ENCODE data around the gene CD59. TPM values are rescaled to one million over a fixed set of nuclear protein-coding genes. Genes with fewer than 3 reads are reported as not detected.

Gene CD59
- total and polyA plus RNA-seq, 9 of the 15 experiments (the other 6 are each of a cell fraction or from before 2014, with no cell fraction given), result 38.1 to 338 (median 173) TPM

DNA sequence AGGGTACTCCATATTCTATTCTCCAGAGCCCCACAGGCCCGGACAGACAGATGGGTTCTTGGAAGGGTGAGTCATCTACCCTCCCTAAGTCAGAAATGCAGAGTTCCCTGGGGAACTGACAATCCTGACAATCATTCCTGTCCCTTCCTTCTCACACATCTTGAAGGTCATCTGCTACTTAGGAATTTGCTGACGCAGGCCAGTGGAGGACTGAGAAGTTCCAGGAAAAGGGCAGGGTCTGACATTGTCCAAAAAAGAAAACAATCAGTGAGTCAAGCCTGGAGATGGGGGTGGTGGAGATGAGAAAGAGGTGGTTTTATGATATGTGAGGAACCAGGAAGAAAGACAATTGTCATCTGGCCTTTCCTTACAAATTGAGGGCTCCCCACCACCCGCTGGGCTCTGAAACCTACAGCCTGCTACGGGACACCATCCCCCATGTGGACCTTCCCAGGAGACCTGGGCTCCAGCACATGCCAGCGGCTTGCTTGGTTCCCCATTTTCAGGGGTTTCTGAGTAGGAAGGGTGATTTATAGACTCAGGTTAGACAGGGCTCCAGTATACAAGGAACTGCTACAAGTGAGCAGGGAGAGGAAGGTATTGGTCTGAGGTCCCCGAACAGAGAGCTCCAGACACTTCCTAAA is 12.9 kb downstream of the CD59 start (continued):
- peak; percentile 38; the same call in 1 of the 2 replicates for TF ChIP-seq HLTF (IDR thresholded peaks at IDR 0.05)
- TF ChIP-seq, protein P1, sequence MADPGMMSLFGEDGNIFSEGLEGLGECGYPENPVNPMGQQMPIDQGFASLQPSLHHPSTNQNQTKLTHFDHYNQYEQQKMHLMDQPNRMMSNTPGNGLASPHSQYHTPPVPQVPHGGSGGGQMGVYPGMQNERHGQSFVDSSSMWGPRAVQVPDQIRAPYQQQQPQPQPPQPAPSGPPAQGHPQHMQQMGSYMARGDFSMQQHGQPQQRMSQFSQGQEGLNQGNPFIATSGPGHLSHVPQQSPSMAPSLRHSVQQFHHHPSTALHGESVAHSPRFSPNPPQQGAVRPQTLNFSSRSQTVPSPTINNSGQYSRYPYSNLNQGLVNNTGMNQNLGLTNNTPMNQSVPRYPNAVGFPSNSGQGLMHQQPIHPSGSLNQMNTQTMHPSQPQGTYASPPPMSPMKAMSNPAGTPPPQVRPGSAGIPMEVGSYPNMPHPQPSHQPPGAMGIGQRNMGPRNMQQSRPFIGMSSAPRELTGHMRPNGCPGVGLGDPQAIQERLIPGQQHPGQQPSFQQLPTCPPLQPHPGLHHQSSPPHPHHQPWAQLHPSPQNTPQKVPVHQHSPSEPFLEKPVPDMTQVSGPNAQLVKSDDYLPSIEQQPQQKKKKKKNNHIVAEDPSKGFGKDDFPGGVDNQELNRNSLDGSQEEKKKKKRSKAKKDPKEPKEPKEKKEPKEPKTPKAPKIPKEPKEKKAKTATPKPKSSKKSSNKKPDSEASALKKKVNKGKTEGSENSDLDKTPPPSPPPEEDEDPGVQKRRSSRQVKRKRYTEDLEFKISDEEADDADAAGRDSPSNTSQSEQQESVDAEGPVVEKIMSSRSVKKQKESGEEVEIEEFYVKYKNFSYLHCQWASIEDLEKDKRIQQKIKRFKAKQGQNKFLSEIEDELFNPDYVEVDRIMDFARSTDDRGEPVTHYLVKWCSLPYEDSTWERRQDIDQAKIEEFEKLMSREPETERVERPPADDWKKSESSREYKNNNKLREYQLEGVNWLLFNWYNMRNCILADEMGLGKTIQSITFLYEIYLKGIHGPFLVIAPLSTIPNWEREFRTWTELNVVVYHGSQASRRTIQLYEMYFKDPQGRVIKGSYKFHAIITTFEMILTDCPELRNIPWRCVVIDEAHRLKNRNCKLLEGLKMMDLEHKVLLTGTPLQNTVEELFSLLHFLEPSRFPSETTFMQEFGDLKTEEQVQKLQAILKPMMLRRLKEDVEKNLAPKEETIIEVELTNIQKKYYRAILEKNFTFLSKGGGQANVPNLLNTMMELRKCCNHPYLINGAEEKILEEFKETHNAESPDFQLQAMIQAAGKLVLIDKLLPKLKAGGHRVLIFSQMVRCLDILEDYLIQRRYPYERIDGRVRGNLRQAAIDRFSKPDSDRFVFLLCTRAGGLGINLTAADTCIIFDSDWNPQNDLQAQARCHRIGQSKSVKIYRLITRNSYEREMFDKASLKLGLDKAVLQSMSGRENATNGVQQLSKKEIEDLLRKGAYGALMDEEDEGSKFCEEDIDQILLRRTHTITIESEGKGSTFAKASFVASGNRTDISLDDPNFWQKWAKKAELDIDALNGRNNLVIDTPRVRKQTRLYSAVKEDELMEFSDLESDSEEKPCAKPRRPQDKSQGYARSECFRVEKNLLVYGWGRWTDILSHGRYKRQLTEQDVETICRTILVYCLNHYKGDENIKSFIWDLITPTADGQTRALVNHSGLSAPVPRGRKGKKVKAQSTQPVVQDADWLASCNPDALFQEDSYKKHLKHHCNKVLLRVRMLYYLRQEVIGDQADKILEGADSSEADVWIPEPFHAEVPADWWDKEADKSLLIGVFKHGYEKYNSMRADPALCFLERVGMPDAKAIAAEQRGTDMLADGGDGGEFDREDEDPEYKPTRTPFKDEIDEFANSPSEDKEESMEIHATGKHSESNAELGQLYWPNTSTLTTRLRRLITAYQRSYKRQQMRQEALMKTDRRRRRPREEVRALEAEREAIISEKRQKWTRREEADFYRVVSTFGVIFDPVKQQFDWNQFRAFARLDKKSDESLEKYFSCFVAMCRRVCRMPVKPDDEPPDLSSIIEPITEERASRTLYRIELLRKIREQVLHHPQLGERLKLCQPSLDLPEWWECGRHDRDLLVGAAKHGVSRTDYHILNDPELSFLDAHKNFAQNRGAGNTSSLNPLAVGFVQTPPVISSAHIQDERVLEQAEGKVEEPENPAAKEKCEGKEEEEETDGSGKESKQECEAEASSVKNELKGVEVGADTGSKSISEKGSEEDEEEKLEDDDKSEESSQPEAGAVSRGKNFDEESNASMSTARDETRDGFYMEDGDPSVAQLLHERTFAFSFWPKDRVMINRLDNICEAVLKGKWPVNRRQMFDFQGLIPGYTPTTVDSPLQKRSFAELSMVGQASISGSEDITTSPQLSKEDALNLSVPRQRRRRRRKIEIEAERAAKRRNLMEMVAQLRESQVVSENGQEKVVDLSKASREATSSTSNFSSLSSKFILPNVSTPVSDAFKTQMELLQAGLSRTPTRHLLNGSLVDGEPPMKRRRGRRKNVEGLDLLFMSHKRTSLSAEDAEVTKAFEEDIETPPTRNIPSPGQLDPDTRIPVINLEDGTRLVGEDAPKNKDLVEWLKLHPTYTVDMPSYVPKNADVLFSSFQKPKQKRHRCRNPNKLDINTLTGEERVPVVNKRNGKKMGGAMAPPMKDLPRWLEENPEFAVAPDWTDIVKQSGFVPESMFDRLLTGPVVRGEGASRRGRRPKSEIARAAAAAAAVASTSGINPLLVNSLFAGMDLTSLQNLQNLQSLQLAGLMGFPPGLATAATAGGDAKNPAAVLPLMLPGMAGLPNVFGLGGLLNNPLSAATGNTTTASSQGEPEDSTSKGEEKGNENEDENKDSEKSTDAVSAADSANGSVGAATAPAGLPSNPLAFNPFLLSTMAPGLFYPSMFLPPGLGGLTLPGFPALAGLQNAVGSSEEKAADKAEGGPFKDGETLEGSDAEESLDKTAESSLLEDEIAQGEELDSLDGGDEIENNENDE (IDR thresholded peaks at IDR 0.05; ENCODE audit: low read depth, low read length), result no peak
- no peak for TF ChIP-seq U2AF1 (optimal IDR thresholded peaks at IDR 0.05; ENCODE audit: low read depth, low read length)
- TF ChIP-seq NR1H2 (CRISPR knock-in tag; IDR thresholded peaks at IDR 0.05), result no peak
- TF ChIP-seq GATAD2B (IDR thresholded peaks at IDR 0.05; ENCODE audit: borderline replicate concordance), result no peak
- TF ChIP-seq, protein P2, sequence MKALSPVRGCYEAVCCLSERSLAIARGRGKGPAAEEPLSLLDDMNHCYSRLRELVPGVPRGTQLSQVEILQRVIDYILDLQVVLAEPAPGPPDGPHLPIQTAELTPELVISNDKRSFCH (CRISPR knock-in tag; IDR thresholded peaks at IDR 0.05), result no peak
- TF ChIP-seq, protein P2 (tag; IDR thresholded peaks at IDR 0.05), result peak; percentile 72; the same call in 1 of the 2 replicates
- TF ChIP-seq, protein P3, sequence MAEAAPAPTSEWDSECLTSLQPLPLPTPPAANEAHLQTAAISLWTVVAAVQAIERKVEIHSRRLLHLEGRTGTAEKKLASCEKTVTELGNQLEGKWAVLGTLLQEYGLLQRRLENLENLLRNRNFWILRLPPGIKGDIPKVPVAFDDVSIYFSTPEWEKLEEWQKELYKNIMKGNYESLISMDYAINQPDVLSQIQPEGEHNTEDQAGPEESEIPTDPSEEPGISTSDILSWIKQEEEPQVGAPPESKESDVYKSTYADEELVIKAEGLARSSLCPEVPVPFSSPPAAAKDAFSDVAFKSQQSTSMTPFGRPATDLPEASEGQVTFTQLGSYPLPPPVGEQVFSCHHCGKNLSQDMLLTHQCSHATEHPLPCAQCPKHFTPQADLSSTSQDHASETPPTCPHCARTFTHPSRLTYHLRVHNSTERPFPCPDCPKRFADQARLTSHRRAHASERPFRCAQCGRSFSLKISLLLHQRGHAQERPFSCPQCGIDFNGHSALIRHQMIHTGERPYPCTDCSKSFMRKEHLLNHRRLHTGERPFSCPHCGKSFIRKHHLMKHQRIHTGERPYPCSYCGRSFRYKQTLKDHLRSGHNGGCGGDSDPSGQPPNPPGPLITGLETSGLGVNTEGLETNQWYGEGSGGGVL (CRISPR knock-in tag; IDR thresholded peaks at IDR 0.05), result no peak
- TF ChIP-seq CHCHD3 (CRISPR knock-in tag; IDR thresholded peaks at IDR 0.05), result no peak
- TF ChIP-seq, protein P4, sequence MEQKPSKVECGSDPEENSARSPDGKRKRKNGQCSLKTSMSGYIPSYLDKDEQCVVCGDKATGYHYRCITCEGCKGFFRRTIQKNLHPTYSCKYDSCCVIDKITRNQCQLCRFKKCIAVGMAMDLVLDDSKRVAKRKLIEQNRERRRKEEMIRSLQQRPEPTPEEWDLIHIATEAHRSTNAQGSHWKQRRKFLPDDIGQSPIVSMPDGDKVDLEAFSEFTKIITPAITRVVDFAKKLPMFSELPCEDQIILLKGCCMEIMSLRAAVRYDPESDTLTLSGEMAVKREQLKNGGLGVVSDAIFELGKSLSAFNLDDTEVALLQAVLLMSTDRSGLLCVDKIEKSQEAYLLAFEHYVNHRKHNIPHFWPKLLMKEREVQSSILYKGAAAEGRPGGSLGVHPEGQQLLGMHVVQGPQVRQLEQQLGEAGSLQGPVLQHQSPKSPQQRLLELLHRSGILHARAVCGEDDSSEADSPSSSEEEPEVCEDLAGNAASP (IDR thresholded peaks at IDR 0.05), result no peak
- TF ChIP-seq RAD51 (IDR thresholded peaks at IDR 0.05; ENCODE audit: borderline replicate concordance, low read depth), result no peak
- peak; percentile 96 for TF ChIP-seq SOX6 (IDR thresholded peaks at IDR 0.05)
- no peak for TF ChIP-seq ZNF444 (CRISPR knock-in tag; IDR thresholded peaks at IDR 0.05)
- TF ChIP-seq MTA2 (IDR thresholded peaks at IDR 0.05; ENCODE audit: low read depth), result 0 out of 2 replicates have a peak, but pooled peaks have one; percentile 15

Measured in K562 (cell line).